Activated CD4-positive, alpha-beta T cell treated with anti-CD3 and anti-CD28 coated beads for 24 hours (primary cell): ENCODE results near the gene VWDE.
A peak's percentile ranks its signal among the peaks of the same experiment; 100 is the strongest.

Experiments
- DNase-seq, 2 donors: peaks; one replicate each; pipeline ENCODE4 v3.0.0-alpha.2; 2020; ENCODE audit warnings: low read depth in 2 of 2

The VWDE gene

DNA sequence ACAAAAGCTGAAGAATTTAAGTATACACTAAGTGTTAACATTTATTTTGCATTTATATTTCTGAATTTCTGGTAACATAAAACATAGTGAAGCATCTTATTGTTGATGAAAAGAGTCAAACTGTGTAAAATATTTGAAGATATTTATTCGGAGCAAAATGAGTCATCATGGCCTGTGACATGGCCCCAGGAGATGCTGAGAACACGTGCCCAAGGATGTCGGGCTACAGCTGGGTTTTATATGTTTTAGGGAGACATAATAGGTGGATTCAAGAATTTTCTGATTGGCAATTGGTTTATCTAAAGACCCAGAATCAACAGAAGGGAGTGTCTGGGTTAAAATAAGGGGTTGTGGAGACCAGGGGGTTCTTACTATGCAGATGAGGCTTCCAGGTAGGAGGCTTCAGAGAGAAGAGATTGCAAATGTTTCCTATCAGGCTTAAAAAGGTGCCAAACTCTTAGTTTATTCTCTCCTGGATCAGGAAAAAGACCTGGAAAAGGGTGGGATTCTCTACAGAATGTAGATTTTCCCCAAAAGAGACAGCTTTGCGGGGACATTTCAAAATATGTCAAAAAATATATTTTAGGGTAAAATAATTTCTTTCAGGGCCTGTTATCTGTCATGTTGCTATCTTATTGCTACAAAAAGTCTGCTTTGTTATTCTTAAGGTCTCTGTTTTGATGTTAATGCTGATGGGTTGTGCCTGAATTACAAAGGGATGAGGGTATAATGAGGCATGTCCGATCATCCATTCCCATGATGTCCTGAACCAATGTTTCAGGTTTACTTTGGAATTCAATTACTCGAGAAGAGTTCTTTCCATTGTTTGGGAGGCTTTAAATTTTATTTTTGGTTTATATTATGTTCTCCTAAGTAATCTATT, 74.5 kb downstream of the VWDE start:
- DNase-seq, result no peak

DNA sequence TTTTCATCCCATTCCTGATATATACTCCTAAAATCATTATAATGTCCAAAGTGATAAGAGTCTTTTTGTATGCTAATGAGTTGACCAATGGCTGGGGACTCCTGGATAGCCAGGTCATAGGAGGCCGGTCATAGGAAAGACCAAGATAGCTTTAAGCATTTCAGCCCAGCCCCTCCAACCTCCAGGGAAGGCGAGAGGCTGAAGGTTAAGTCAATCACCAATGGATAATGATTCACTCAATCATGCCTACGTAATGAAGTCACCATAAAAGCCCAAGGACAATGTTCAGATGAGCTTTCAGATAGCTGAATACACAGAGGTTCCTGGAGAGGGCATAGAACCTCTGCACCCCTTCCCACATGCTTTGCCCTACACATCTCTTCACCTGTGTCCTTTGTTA, 75.7 kb downstream of the VWDE start:
- no peak for DNase-seq

DNA sequence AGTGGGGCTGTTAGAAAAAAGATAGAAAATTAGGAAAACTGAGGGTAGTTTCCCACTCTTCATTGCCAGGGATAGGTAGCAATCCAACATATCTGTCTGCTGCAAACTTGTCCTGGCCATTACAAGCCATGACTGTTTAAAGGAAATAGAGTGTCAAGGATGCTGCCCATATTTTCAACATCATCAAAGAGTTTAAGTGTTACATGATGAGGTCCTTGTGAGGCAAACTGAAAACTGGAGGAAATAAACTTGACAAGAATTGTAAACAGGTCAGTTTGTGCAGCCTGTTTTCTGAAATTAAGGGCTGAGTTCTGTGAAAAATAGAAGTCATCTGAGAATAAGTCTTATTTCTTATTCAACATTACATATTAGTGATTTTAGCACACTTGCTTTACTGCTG, 78.0 kb downstream of the VWDE start:
- no peak for DNase-seq

DNA sequence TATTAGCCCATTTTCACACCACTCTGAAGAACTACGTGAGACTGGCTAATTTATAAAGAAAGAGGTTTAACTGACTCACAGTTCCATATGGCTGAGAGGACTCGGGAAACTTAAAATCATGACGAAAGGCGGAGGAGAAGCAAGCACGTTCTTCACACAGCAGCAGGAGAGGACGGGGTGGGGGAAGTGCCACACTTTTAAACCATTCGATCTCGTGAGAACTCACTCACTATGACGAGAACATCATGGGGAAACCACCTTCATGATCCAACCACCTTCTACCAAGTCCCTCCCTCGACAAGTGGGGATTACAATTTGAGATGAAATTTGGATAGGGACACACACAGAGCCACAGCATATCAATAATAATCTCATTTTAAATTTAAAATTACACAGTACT, 80.2 kb downstream of the VWDE start:
- no peak for DNase-seq

DNA sequence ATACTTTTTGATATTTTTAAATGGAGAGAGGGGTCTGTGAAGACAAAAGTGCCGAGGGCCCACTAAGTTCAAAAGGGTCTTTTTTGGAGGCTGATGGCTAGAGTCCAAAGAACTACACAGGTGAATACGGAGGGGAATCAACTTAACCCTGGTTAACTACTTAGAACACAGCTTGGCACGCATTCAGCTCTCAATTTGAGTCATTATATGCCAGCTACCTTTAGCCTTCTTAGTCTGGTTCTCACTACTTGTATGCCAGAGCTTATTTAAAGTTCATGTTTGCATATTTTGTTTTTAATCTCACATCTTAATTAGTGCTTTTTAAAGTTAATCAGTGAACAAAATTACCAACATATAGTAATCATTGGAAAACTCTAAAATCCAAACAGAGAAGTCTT, 80.8 kb downstream of the VWDE start:
- no peak for DNase-seq

DNA sequence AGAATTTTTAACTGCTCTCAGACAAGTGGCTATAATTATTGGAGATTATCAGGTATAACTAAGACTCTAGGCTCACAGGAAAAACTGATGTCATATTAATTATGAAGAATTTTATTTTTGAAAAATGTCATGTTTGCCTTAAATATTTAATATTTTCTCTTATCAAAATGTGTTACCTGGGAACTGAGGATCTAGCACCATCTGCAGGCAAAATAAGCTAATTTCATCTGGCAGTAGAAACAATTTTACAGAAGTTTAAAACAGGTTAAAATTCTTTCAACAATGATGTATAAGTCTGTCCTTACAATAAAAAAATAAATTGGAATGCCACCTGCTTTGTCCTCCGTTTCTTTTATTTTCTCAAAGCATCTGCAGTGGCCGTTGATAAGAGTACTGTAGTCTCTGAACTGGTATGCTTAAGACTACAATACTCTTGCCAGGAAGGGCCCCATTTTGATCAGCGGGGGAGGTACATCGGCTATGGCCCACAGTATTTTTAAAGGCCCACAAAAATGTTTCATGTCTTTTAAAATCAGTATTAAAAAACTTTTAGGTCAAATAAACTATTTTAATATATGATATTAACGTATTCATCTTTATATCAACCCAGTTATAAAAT, 81.3 kb downstream of the VWDE start:
- DNase-seq, result peak in 1 of 2 donors; percentile 7

DNA sequence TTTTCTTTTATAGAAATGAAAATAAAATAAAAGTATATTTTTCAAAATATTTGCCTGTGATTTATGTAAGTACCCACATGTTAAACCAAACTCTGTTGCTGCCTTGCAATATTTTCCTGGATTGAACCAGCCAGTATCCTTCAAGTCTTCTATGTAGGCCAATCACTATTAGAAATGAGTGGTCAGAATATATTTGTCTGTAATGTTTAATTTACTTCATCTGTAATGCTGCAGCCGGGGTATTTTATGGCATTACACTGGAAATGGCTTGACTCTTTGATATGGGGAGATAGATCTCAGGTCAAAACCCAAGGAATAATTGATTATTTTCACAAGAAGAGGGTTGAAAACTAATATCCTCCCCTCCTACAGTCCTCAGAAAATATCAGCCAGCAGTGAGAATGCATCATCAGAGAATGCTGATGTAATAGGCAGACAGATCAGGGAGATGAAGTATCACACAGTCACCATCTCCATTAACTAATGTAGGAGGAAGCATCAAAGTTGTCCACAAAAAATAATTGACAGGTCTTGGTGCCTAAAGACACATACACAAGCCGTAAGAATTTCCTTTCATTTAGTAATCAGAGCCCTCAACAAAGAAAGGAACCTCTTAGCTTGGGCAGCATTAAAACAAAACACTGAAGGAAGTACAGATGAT, 82.5 kb downstream of the VWDE start:
- DNase-seq, result no peak

DNA sequence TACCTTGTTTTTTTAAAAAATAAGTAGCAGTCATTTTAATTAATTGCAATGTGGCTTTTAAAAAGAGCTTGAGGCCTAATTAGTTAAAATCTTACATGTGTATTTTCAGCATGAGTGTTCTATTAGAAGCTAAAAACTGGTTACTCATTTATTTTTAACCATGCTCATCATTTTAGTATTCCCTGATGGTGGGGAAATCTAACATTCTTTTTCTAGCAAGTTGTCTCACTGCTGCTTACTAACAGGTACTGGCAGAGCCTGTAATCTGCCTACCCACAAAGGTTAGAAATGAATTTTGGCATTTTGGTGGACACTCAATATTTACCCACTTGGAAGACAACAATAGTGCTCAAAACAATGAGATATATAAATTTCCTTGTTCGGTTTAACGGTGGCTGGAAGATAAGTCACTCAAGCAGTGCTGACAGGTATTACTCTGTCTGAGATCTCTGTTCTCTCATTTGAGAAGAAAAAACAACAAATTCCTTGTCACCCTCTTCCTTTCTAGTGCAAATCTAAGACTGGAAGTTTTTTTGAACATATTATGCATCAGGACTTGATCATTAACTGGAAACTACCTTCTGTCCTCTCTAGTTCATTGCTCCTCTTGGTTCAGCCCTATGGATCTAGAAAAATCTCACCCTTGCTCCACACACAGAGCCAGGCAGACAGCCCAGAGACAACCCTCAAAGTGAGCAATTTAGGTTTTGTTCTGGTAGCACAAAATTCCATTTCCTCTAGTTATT, 83.3 kb downstream of the VWDE start:
- DNase-seq, result no peak

DNA sequence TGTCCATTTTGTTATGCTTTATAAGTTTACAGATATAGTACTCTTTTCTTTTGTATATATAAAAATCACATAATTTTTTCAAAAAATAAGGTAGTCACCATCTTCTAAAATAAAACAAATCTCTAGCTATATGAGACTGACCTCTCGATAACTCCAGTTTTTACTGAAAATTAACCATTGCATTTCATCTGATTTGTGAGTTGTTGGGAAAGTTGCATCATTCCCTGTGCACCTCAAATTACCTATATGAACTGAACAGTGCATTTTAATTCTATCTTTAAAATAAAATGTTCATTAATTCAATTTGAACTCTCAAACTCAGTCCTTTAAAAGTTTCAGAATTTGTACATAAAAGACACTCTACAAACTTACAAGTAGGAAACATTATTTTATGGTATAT, 86.0 kb downstream of the VWDE start:
- DNase-seq, result no peak

DNA sequence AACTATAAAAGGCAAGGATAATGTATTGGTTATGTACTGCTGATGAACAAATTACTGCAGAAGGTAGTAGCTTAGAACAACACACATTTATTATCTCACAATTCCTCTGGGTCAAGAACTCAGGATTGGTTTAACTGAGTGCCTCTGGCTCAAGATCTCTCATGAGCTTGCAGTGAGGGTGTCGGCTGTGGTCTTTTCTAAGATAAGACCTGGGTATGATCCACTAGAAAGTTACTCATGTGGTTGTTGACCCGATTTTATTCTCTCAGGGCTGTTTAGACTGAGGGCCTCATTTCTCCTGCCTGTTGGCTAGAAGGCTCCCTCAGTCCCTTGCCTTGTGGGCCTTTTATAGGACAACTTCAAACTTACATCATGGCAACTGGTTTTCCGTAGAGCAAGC, 86.7 kb downstream of the VWDE start:
- DNase-seq, result no peak

DNA sequence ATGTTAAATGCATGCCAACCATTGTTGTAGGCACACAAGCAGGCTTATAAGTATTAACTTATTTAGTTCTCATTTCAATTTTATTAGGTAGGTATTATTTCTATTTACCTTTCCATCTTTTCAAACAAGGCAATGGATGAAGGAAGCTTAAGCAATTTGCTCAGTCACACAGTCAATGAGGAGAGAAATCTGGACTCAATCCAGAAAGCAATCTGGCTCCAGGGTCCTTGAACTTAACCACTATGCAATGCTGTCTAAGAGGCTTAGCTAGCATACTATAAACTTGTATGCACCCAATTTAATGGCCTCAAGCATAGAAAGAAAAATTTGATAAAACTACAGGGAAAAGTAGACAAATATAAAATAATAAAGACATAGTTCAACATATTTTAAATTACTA, 88.6 kb downstream of the VWDE start:
- DNase-seq, result no peak

DNA sequence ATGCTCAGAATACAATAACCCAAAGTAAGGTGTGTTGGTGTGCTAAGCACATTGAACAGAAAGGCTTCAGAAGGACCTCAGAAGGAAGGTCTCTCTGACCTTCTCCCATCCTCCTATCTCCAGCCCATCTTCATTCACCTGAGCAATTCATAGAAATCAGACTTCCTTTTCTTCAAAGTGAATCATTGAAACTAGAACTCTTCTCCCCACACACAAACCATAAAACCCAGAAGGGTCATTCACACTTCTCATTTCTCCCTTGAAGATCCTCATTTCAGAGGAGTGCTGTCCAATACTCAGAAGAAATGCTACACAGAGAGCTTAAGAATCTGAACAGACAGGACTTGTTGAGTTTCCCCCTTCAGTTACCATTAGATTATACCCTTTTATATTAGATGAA, 89.5 kb downstream of the VWDE start:
- DNase-seq, result no peak

DNA sequence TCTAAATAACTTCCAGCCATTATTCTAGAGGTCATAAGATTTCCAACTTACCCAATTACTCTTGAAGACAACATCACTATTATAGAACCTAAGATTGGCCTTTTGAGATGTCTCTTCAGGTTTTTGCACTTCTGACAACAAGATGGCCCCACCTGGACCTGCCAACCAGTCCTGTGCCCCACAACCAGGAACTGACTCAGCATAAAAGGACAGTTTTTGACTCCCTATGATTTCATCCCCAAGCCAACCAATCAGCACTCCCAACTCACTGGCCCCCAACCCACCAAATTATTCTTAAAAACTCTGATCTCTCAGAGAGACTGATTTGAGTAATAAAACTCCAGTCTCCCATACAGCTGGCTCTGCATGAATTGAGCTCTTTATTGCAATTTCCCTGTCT, 98.2 kb downstream of the VWDE start:
- no peak for DNase-seq

DNA sequence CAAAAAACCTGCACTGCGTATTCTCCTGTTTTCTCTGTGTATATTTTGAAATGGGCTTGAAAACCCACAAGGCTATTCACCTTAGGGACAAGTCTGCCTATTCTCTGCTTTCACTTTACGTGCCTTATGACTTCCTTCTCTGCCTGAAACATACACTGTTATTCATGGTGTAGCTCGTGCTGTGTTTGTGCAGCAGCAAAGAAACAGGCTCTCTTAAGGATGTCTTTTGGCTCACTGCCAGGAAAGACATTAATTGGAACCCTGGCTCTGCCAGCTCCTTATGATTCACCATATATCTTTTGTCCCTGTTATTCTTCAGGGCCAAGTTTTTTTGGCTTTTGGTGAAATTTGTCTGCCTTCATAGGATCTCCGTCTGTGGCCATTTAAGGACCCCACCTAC, 100.2 kb downstream of the VWDE start:
- no peak for DNase-seq

DNA sequence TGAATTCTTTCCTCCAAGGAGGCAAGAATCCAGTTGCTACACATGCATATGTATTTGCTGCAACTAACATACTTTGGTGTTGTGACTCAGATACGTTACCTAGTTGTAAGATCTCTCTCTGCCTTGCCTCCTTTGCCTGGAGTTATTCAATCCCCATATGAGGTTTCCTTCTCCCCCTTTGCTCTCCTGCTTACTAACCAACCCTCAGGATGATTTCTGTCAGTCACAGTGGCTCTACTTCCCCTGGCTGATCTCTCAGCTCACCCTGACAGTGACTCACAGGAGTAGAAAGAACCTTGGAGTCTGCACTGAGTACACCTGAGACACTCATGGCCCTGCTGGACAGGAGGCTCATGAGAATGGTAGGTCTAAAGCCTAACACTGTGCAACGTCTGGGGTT, 100.6 kb downstream of the VWDE start:
- DNase-seq, result no peak

DNA sequence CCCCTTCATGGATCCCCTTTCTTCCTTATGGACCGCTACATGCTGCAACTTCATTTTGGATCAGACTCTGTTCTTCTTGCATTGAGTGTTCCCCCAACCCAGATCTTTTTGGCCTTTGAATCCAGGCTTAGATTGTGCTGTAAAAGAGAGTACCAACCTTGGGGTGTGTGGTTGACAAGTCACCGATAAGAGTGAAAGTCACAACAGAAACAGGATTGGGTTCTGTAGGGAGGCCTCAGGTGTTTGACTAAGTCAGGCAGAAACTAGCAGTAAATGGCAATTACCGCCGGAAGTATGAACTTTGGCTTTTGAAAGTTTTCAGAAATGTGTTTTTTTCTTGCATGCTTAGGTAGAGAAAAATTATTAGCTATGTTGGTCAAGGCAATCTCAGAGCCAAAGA, 103.2 kb downstream of the VWDE start:
- no peak for DNase-seq

DNA sequence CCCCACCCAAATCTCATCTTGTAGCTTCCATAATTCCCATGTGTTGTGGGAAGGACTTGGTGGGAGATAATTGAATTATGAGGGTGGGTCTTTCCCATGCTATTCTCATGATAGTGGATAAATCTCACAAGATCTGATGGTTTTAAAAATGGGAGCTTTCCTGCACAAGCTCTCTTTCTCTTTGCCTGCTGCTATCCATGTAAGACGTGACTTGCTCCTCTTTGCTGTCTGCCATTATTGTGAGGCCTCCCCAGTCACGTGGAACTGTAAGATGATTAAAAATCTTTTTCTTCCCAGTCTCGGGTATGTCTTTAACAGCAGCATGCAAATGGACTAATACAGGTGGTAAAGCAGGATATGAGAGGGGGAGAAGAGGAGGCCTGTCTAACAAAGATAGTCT, 104.3 kb downstream of the VWDE start:
- DNase-seq, result no peak

DNA sequence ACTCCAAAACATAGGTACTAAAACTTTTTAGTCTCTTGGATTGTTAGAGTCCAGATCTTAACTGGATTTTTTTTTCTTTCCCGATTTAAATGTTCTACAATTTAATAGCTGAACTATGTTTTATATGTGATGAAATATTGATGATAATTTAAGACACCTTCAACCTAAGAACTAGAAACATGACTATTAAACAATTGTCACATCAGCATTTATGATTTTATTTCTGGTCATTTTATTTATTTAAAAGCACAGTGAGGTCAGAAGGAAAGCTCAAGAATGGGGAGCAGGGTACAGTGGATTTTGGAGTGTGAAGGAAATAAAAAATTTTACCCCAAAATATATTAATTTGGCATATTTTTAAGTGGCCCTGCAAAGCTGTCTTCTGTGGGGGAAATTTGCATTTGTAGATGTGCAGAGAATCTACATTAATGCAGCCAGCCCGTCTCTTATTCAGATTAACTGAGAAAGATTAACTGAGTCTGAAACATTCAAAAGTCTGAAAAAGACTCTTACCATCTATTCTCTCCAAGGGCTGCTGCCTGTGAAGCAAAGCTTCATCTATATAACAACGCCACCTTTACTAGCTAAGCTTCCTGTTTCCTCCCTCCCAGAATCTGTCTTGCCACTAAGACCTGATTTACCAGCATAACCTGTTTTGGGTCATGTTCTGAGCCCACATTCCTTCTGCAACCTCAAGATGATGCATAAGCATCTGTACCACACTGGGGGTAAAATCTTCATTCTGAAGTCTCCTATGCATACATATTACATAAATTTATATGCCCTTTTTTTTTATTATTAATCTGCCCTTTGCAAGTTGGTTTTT, 106.2 kb downstream of the VWDE start:
- no peak for DNase-seq

DNA sequence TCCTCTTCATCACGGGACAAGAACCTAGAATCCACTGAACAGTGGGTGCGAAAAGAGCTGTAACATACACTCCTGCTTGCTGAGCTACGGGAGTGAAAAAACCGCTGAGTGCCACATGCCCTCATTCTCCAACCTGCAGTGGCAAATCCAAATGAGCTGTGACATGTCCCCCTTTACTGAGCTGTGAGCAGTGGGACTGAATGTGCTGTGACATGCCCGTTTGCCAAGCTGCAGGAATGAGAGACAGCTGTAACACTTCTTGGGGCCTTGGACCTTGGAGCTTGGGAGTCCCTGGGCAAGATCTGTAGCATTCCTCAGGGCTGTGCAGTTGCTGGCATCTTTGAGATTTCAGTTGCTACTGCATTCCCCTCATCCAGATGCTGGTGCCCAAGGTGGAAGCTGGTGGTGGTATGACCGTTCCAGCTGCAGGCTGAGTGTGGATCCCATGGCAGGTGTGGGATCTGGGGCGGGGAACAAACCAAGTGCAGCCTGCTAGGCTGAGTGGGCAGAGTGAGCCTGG, 107.6 kb downstream of the VWDE start:
- no peak for DNase-seq

DNA sequence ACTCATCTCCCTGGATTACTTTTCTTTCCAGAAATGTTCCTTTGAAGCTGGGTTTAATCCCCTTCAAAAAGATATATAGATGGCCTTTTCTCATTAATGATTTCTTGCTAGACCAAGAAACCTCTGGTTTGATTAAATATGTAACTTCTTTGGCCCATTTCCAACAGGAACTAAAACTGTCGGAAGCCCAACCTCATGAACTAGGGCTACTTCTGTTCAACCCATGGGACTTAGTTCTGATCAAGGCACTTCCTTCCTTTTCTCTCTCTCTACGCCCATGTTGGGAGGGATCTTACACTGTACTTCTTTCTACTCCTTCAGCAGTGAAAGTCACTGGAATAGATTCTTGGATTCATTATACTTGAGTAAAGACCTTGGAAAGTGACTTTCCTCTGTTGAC, 109.0 kb downstream of the VWDE start:
- no peak for DNase-seq

DNA sequence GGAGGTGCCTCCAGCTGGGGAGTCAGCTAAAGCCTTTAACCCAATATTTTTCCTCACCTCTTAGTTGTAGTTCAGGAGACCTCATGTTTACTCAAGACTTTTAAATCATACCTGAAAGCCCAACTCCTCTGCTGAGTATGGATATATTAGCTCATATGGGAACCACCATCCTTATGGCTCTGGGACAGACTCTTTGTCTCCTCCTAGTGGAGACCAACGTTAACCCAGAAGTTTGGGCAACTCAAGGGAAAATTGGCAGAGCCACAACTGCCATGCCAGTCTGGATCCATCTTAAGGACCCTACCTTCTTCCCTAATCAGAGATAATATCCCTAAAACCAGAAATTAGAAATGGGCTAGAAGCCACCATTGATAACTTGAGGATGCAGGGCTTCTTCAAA, 111.8 kb downstream of the VWDE start:
- no peak for DNase-seq
